ENCODE data around the gene TBL3.
"Not testable (repeated sequence)": the region's sequence is repeated elsewhere in the genome, so short reads cannot be mapped to it uniquely, and the experiment has no call there.

TBL3 gene

DNA sequence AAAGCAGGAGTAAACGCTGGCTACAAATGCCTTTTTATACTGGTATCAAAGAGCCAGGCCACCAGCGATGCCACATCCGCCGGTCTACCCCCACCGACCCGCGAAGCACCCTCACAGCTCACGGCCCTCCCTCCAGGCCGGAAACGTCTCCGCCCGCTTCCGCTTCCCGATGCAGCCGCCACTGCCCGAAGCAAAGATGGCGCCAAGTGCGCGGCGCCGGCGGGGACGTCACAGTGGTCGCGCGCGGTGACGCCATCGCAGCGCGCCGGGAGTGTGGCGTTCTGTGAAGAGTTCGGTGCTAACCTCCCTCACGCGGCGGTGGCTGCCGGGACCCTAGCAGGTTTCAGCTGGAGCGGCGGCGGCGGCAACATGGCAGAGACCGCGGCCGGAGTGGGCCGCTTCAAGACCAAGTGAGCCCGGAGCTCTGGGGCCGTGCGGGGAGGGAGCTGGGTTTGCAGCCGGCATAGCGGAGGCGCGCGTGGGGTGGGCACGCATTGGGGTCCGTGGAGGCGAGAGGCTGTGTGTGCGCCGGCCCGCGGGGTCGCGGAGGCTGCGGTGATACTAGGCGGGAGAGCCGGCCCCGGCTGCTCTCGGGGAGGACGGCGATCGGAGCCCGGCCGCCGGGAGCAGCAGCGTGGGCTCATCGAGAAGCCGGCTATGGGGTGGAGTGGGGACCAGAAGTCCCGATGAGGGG lies at the start of gene TBL3:
Gene TBL3, plus strand, starts transcription at position 258 of the 694 bp plus-strand sequence. Its CDS starts 112 bp downstream, at position 370.
- DNase-seq = peak; percentile 95

DNA sequence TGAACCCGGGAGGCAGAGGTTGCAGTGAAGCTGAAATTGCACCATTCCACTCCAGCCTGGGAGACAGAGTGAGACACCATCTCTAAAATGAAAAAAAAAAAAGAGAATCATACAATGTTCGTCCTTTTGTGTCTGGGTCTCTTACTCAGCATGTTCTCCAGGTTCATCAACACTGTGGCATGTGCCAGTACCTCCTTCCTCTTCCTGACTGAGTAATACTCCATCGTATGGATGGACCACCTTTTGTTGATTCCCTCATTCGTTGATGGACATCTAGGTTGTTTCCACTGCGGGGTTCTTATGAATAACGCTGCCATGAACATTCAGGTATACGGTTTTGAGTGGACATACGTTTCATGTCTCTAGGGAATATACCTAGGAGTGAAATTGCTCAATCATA lies 49.5 kb upstream of the TBL3 start:
- DNase-seq = no peak

DNA sequence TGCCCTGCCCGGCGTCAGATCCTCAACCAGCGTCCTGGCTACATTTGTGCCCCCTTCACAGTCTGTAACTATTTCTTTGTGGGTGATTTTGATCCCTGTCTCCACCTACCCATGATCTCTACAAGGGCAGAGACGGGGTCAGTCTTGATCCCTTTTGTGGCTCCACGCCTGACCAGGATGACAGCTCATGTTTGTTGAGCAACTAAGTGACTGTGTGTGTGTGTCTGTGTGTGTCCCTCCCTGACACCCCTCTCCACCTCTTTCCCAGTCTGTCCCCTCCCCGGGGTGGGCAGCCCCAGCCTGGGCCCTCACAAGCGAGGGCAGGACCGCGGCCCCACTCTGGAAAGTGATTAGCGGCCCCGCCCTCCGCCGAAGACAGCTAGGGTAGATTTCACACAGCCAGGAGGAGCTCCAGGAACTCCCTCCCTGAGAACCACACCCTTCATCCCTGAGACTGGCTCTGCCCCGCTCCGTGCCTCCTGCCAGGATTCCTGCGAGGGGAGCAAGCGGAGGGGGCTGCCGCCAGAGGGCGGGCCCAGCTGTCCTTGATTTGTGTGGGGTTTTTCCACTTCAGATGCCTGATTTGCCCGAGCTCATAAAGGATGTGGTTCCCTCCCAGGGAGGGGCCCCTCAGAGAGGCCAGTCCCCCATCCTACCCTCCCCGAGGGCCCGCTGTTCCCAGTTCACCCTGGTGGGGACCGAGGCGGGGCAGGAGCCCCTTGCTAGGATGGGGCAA lies 48.4 kb upstream of the TBL3 start:
- peak; percentile 92 for DNase-seq

DNA sequence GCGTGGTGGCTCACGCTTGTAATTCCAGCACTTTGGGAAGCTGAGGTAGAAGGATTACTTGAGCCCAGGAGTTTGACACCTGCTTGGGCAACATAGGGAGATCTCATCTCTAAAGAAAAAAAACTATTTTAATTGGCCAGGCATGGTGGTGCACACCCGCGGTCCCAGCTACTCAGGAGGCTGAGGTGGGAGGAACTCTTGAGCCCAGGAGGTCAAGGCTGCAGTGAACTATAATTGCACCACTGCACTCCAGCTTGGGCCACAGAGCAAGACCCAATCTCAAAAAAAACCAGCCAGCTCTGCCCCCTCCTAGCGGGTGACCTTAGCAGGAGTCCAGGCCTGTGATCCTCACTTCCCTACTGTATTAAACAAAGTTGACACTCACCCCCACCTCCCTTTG lies 47.8 kb upstream of the TBL3 start:
- no peak for DNase-seq

DNA sequence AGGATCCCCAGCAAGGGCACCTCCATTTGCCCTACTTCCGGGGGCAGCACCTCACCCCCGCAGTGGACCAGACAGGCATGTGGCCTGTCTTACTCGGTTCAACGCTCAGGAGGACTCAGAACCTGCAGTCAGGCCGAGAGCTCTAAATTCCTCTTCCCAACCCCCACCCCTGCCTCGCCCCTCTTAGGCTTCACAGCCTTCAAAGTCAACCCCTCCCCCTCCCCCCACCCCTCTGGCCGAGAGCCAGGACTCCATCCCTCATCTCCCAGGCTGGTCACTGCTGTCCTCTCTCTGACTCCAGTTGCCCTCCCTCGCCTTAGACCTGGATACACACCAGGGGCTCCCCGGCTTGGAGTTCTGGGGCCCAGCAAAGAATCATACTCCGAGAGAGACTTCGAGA lies 45.6 kb upstream of the TBL3 start:
- DNase-seq = no peak

DNA sequence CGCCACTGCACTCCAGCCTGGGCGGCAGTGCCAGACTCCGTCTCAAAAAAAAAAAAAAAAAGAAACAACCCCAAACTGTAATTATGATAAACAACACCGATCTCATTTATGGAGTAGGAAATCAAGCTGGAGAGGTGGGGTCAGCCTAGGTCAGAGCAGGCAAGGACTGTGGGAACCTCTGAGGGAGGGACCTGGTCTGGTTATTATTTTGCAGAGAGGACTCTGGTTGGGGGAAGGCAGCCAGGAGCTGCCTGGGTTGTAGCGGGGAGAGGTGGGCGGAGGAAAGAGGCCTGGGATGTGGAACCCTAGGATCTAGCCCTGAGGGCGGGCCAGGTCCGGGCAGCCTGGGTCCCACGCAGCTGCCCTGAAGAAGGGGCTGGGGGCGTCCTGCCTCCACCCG lies 42.7 kb upstream of the TBL3 start:
- peak; percentile 42 for DNase-seq

DNA sequence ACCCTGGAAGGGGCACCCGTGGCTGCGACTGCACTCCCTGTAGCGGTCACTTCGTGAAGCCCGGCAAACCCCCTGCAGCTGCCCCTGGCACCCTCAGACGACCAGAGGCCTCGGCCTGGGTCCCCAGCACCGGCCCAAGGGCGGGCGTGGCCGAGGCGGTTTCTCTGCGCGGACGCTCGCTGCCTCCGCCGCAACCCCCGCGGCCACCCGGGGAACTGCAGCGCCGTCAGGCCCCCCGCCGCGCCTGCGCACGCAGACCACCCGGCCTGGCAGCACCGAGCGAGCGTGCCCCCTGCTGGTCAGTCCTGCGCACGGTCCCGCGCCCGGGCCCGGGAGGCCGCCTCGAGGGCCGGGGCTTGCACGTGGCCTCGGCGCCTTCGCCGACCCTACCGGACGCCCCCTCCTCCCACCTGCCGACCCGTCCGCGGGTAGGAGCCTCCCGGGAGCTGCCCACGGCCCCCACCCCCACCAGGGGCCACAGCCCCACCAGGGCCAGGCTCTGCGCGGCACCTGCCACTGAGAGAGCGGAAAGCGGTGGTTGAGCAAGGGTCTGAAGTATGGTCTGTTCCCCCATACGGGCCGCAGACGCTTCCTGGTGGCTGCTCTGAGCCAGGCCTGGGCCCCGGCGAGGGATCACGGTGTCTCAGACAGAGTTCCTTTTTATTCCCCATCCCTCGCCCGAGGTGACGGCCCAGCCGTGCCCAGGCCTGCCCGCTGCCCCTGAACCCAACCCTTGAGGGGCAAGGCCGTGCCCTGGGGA lies 42.1 kb upstream of the TBL3 start:
- peak; percentile 89 for DNase-seq

DNA sequence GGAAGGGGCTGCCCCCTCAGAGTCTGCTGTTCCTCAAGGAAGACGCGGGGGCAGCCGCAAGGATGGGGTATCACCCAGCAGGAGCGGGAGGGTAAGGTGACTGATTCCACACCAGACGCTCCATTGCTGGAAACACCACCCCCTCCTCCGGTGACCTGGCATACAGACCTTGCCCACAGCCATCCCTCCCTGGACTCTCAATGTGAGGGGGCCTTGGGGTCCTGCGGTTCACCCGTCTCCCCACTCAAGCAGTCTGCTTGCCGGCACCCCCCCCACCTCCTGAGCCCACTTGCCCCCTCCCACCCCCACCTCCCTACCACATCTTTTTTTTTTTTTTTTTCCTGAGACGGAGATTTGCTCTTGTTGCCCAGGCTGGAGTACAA lies 41.5 kb upstream of the TBL3 start:
- no peak for DNase-seq

DNA sequence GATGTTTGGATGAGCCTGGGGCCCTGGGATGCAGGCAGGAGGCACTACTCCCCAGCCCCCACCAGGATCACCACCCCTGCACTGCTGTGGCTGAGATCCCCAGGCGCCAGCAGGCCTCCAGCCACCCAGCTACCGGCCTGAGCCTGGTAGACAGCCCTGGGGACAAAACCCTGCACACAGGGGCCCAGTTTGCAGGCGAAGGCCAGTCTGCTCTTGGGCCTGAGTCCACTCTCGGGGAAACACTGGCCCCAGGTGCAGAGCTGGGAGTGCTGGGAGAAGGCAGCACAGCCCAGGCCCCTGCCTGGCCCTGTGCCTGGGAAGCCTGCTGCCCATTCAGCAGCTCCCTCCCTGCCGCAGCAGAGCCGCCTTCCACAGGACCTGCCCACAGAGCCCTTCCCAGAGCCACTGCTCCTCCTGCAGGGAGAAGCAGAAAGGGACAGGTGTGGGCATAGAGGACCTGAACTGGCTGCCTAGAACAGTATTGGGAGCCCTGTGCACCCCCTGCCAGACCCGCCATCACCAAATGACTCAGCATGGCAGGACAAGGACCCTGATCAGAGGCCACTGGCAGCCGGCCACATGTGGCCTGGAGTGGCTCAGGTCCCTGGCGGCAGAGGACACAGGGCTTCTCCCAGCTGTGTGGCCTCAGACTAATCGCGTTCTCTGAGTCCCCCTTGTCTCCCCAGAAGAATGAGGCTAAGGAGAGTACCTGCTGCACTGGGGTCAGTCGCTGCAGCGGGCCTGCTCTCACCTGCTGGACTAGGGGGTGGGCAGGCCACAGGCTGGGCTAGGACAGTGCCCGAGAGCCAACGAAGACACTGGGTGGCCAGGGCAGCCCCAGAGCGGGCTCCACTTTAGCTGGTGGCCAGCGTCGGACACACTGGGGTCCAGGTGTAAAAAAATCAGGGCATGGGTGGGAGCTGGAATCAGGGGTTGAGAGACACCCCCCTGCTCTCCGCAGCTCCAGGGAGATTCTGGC lies 39.5 kb upstream of the TBL3 start:
- DNase-seq = peak; percentile 48

DNA sequence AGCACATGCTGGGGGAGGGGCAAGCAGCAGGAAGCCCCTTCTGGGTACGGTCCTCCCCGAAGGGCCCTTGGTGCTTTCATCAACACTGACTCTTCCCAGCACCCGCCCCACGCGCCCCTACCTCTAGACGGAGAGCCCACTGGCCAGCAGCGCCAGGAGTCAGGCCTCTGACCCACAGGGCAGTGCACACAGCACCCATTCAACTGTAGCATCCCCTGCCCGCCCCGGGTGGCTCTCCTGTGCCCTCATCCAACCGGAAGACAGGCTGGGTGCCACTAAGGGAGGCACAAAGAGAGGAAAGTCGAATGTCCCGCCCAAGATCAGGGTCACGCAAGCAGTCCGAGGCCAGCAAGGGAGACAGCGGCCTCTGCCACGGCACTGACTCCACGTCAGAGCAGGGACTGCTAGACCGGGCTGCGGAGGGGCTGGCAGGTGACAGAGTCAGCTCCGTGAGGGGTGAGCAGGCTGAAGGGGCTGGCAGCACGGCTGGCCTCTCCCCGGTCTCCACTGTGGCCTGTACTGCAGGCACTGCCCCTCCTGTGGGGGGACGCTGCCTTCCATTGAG lies 38.7 kb upstream of the TBL3 start:
- DNase-seq = no peak

DNA sequence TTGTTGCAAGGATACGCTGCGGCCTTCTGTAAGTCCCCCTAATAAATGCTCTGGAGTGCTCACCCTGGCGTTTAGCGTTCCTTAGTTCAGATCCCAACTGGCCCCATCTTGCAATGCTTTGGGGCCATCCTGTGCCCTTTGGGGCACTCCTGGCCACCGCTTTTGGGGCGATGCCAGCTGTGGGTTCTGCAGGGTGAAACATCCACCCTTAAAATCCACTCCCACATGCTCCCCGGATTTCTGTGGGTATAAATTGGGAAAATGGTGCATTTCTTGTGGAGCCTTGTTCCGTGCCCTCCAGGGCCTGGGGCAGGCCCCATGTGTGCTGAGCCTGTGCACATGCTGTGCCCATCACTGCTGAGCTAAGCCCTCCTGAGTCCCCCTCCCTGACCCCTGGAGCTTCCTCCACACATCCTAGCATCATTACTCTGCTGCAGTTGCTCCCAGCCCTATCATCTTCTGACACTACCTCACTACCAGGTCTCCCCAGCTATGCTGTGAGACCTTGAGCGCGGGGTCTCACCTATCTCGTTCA lies 34.8 kb upstream of the TBL3 start:
- no peak for DNase-seq

DNA sequence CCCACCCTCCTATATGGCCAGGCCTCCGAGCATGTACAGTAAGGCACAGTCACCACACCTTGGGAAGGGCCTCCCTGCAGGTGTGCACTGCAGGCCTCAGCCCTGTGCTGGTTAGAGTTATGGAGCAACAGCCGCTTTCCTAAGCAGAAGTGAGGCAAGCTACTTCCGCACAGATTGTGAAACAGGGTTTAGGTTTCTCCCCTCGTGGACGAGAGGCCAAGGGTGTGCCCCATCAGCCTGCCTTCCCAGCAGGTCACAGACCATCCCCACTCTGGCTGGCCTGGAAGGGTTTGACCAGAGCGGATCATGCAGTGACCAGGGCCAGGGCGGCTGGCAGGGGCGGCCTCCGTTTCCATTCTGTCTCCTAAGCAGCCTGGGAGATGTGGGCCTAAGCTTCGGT lies 33.5 kb upstream of the TBL3 start:
- no peak for DNase-seq

DNA sequence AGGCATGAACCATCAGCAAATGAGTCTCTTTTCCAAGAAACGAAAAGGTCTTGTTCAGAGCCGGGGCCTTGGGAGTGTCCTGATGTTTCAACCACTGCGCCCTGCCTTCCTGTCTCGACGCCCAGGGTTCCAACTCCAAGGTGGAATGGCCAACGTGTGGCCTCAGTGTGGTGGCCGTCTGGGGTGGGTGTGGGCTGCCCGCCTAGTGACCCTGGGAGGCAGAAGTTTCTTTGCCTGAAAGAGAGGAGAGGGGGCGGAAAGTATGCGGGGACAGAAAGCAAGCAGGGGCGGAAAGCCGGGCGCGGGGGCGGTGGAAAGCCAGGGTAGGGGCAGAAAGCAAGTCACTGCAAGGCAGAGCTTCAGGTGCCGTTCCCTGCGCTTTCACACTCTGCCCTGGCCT lies 32.9 kb upstream of the TBL3 start:
- no peak for DNase-seq

DNA sequence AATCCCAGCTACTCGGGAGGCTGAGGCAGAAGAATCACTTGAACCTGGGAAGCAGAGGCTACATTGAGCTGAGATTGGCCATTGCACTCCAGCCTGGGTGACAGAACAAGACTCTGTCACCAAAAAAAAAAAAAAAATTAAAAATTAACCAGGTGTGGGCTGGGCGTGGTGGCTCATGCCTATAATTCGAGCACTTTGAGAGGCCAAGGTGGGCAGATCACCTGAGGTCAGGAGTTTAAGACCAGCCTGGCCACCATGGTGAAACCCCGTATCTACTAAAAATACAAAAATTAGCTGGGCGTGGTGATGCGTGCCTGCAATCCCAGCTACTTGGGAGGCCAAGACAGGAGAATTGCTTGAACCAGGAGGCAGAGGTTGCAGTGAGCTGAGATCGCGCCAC lies 32.0 kb upstream of the TBL3 start:
- not testable (repeated sequence) for DNase-seq

DNA sequence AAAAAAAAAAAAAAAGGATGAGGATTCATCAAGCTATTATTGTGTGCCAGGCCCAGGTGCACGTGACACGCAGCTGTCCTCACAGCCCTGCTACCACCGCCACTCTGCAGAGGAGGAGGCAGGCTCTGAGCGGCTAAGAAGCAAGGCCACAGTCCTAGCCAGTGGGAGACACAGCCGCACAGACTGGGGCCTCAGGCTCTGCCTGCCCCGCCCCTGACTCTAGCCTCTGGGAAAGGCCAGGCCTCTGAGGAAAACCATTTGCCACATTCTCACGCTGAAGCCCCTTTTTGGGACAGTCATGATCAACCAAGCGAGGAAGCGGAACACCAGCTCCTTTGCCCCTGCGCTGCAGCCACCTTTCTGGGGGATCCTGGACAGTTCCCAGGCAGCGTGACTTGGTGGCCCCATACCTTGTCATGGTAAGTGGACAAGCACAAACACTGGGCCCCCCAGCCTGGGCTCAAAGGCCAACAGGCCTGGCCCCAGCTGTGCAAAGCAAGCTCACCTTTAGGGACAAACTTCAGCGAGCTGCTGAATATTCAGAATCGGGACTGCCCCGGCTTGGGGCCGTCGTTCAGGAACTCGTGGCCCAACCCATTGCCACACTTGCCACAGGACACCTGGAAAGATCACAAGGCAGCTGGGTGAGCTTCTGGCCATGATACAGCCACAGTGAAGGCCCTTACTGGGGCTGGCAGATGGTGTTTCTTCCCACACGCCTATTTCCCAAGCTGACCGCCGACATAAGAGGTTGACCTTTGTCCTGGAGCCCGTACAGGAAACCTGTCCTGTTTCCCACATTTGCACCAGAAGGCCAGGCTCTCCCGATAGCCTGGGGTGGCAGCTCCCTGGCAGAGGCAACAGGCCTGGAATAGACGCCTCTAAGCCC lies 31.3 kb upstream of the TBL3 start:
- no peak for DNase-seq

DNA sequence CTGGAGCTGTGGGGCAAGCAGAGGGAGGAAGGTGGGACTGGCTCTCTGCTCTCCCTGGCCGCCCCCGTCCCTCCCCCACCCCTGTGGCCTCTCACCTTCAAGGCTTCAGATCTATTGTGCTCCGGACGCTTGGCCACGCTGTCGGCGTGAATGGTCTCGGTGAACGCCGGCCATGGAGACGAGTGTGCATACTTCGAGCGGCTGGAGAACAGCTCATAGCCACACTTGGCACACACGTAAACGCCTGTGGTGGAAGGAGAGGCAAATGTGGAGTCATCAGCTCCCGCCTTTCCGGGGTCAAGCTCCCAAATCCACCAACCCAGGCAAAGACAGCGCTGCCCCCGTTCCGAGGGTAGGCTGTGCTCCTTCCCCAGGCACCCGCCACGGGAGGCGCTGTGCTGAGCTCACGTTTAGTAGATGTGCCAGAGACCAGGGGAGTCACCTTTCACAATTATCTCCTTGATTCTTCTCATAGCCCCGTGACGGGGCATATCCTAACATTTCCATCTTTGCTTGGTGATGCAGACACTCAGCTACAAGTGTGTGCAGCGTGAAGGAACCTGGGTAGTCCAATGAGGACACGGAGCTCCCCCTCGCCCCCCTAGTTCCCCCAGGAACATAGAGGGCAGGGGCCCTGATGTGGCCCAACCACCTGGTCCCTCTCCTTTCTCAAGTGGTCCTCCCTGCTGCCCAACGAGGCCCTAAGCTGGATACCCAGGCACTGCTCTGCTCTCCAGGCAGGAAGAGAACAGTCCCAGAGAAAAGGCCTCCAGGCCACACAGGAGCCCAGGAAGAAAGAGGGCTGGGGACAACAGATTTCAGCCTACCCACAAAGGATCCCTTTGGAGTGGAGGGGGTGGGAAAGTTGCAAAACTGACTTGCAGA lies 30.4 kb upstream of the TBL3 start:
- DNase-seq = no peak

DNA sequence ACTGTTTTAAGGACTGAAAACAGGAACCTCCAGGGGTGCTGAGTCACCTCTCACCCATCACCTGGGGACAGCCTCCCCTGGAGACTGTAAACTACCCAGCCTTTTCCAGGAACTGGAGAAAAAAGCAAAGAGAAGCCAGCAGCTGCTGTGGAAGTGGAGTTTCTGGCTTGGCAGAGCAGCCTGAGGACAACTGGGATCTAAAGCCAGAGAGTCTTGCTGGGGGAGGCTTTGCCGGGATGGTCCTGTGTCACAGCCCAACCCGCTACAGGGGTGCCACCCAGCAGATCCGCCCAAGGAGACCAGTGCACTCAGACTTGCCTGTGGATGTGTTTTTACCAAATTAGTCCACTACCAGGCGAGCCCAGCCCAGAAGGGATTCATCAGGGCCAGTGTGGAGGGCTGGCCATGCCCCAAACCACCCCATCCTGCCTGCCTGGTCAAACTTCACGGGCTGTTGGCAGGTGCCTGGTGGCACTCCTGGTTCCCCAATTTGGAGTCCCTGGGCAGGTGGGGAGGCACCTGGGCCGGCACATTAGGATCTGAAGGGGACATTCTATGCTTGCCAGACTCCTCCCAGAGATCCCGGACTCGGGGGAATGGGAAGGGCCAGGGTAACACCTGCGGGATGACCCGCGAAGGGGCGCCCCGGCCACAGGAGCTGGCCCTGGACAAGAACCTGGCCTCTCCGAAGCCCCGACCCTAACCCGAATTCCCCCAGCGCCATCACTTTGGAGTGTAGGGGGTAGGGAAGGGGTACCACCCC lies 29.6 kb upstream of the TBL3 start:
- DNase-seq = no peak

DNA sequence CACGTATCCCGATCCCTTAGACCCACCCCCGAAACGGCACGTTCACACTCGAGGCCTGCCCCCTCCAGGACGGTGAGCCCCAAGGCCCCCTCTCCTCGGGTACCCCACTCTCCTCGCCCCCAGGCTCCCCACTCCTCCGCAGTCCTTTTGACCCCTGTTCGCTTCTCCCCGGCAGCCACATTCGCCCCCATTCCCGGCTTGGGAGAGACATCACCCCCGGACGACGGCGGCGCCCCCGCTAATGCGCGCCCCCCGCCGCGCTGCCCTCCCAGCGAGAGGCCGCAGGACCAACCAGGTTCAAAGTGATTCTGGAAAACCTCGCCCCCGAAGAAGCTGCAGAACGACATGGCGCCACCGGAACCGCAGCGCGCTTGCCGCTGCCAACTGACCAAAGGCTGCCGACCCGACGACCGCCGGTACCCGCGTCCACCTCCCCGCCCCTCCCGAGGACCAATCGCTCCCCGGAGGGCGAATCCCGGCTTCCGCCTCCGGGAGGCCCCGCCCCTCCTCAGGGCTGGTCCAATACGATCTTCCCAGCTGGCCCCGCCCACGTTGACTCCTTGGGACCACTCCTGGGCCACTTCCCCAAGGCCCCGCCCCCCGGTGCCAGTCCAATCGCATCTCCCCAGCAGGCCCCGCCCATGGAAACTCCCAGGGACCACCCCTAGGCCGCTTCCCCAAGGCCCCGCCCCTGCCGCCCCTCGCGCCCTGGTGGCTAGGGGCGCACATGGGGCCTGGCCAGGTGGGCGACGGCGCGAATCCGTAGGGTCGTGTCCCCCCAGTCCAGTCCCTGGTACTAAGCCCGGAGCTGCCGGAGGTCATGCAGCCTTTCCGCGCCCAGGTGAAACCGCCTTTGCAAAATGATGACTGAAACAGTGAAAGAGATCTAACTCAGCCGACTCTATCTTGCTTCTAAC lies 28.8 kb upstream of the TBL3 start, which contains the start of gene MSRB1:
Gene MSRB1, minus strand, starts transcription at position 390 of the 917 bp plus-strand sequence. Its CDS starts 43 bp downstream, at position 347.
- DNase-seq = peak; percentile 100
